GM12872 (cell line): ENCODE results near the gene FGF6.

Experiments
- TF ChIP-seq, protein P1 (sequence below): IDR thresholded peaks from 3 replicates; pipeline ENCODE4 v1.5.1; 2011; ENCODE audit warnings: low read depth, mild to moderate bottlenecking, low read length, moderate library complexity; ENCODE audit not compliant: insufficient read depth

FGF6 gene

DNA sequence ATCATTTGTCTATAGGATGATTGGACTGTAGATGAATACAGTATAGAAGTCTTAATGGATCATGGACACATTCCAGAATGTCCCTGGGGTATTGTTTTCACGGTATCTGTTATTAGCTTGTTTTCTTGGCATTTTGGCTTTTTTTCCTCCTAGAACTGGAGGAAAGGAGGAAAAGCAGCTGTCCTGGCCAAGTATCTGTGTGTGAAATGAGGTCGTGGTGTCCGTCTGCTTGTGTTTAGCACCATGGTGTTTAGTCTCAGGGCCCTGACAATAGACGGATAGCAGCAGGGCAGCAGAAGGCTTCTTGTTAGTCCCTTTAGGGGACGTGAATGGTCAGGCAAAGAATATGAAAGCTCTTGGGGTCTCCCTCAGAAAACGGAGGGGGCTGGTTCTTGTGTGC is 21.2 kb downstream of the FGF6 start:
- TF ChIP-seq, protein P1, sequence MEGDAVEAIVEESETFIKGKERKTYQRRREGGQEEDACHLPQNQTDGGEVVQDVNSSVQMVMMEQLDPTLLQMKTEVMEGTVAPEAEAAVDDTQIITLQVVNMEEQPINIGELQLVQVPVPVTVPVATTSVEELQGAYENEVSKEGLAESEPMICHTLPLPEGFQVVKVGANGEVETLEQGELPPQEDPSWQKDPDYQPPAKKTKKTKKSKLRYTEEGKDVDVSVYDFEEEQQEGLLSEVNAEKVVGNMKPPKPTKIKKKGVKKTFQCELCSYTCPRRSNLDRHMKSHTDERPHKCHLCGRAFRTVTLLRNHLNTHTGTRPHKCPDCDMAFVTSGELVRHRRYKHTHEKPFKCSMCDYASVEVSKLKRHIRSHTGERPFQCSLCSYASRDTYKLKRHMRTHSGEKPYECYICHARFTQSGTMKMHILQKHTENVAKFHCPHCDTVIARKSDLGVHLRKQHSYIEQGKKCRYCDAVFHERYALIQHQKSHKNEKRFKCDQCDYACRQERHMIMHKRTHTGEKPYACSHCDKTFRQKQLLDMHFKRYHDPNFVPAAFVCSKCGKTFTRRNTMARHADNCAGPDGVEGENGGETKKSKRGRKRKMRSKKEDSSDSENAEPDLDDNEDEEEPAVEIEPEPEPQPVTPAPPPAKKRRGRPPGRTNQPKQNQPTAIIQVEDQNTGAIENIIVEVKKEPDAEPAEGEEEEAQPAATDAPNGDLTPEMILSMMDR, result no peak

DNA sequence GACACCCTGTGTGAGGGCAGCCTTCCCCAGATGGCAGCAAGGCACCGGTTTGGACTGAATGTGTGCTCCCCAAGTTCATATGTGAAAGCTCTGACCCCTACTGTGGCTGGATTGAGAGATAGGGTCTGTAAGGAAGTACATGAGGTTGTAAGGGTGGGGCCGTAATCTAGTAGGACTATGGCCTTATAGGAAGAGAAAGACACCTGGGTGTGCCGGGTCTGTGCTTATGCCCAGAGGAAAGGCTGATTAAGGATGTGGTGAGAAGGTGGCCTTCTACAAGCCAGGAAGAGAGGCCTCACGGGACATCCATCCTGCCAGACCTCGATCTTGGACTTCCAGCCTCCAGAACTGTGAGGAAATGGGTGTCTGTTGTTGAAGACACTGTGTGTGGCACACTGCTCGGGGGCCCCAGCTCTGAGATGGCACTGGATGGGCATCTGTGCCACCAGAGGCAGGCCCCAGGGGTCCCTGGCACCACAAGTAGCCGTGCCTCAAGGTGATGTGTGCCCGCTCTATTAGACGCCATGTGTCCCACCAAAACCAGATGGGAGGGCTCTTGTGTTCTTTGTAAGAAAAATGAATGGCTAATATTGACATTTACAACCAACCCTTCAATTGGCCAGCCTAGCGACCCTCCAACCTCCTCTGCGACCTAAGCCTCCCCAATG is 22.0 kb downstream of the FGF6 start:
- TF ChIP-seq, protein P1, result no peak

DNA sequence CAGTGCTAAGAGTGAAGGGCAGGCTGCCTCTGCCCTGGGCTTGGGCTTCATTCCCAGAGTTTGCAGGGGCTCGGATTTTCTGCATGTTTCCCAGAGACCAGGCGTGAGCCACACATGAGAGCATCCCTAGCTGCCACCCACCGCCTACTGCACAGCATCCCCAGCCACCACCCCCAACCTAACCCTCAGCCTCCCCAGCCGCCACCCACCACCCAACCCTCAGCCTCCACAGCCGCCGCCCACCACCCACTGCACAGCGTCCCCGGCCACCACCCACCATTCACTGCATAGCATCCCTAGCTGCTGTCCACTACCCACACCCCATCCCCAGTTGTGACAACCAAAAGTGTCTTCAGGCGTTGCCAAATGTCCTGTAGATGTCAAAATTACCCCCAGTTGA is 22.6 kb downstream of the FGF6 start:
- TF ChIP-seq, protein P1, result no peak

DNA sequence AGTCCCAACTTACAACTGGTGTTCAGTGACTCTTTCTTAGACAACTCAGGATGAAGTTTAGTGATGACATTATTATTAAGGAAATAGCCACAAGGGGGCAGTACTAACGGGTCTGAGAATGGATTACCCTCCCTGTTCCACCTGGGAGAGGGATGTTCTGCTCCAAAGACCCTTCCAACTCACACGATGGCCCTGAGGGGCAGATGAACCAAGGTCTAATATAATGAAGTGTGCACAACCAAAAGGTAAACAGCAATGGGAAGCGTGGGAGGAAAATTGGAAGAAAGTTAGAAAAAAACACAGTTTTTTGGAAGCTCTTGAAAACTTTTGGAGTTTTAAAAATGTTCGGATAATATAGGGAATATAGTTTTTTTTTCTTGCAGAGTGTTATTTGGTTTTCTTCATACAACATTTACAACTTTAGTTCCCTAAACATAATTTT is 24.0 kb downstream of the FGF6 start:
- TF ChIP-seq, protein P1, result peak; percentile 65

DNA sequence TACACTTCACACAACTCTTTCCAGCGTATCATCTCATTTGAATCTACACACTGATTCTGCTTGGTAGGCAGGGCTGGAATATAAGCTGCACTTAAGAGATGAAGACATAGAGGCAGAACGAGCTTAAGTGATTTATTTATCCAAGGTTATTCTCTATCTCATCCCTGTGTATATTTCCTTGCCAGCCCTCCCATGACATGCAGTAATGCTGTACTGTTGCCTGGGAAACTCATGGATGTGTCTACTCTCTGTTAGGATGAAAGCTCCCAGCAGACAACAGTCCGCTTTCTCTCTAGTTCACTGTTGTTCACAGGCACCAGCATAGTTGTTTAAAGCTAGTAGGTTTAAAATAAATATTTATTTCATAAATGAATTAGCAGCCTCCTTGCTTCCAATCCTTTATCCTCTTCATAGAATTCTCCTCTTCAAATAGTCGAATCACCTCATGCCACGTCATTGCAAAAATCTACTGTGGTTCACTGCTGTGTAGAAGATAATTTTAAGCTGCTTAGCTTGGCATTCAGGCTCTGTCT is 25.4 kb downstream of the FGF6 start:
- TF ChIP-seq, protein P1, result no peak

DNA sequence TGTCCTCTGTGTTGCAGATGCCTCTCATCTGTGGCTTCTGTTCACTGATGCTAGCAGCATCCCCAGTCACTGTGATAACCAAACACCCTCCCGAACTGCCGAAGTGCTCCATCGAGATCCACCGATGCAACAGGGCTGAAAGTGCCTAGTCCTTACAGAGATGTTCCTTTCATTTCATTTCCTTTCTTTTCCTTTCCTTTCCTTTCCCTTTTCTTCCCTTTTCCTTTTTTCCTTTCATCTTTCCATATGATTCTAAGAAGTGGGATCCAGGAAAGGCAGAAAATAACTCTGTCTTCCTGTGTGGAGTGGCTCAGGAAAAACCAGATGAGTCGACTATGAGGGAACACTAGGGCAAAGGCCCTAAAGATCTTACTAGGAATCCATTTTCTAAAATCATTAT is 26.7 kb downstream of the FGF6 start:
- TF ChIP-seq, protein P1, result no peak

DNA sequence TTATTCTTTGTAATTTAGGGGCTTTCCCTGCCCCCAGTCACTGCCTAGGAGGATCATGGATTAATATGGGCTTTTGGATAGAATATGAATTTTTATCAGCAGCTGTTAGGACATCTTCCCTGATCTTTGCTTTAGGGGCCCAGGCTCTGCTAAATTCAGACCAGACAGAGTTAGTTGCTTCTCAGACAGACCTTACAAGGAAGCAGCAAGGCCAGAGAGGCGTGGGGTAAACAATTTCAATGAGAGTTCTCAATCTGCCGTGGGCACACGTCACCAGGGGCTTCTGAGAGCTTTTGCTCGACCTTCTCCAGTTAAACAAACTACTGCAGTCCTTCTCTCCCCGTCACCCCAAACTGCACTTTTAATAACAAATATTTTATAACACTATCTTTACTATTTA is 27.7 kb downstream of the FGF6 start:
- TF ChIP-seq, protein P1, result no peak
